Keratinocyte (primary cell): ENCODE measurements around the gene RNF141. TPM values are rescaled to one million over a fixed set of nuclear protein-coding genes. Genes with fewer than 3 reads are reported as not detected.

Source experiments
- DNase-seq: peaks from one replicate; pipeline ENCODE4 v3.0.0-alpha.2; 2011; ENCODE audit warnings: low read depth, missing footprints, low spot score
- FAIRE-seq: peaks from 2 replicates; lab custom pipeline; 2011; peaks lifted over from hg19 to GRCh38; lab: Jason Lieb, UNC
- H2AFZ ChIP-seq: 2 replicates; pipeline ENCODE4 v1.6.0; 2012; ENCODE audit warnings: low read length, control low read depth, inconsistent platforms; ENCODE audit not compliant: control insufficient read depth
- H3K27ac ChIP-seq: 2 replicates; pipeline ENCODE4 v1.5.1; 2011; ENCODE audit warnings: low read length; ENCODE audit not compliant: control insufficient read depth, insufficient read depth
- H3K27me3 ChIP-seq: 3 replicates; pipeline ENCODE4 v1.6.0; 2011; ENCODE audit warnings: low read length; ENCODE audit not compliant: control insufficient read depth, insufficient read depth; ENCODE audit errors: extremely low read depth
- H3K36me3 ChIP-seq, 2 experiments: 2 replicates in 1 of 2; 3 replicates in 1 of 2; pipeline ENCODE4 v1.5.1; 2011; ENCODE audit warnings: low read length in 2 of 2, mild to moderate bottlenecking in 1 of 2; ENCODE audit not compliant: control insufficient read depth in 2 of 2, insufficient read depth in 2 of 2; ENCODE audit errors: extremely low read depth in 1 of 2
- H3K4me1 ChIP-seq: 3 replicates; pipeline ENCODE4 v1.5.1; 2011; ENCODE audit warnings: low read length; ENCODE audit not compliant: control insufficient read depth, insufficient read depth; ENCODE audit errors: extremely low read depth
- H3K4me2 ChIP-seq: 3 replicates; pipeline ENCODE4 v1.6.0; 2011; ENCODE audit warnings: low read depth, low read length; ENCODE audit not compliant: control insufficient read depth, insufficient read depth; ENCODE audit errors: extremely low read depth
- H3K4me3 ChIP-seq, 3 experiments: fragments of 200-600 bp in 1 of 3; sonication (generic) in 1 of 3; 2 replicates in 2 of 3; 3 replicates in 1 of 3; pipeline ENCODE4 v1.5.1; 2011 to 2016; ENCODE audit warnings: low read length in 3 of 3, mild to moderate bottlenecking in 3 of 3, control low read depth in 2 of 3, inconsistent platforms in 1 of 3, low read depth in 1 of 3, mixed read lengths in 1 of 3, mixed run types in 1 of 3, moderate library complexity in 1 of 3; ENCODE audit not compliant: control insufficient read depth in 2 of 3, insufficient read depth in 2 of 3; ENCODE audit errors: extremely low read depth in 1 of 3
- H3K79me2 ChIP-seq: 2 replicates; pipeline ENCODE4 v1.6.0; 2012; ENCODE audit warnings: low read length; ENCODE audit not compliant: control insufficient read depth, insufficient read depth
- H3K9ac ChIP-seq: 3 replicates; pipeline ENCODE4 v1.6.0; 2011; ENCODE audit warnings: low read length; ENCODE audit not compliant: control insufficient read depth, insufficient read depth; ENCODE audit errors: extremely low read depth
- H3K9me1 ChIP-seq: 3 replicates; pipeline ENCODE4 v1.6.0; 2011; ENCODE audit warnings: low read length; ENCODE audit not compliant: control insufficient read depth, insufficient read depth; ENCODE audit errors: extremely low read depth
- H3K9me3 ChIP-seq: 2 replicates; pipeline ENCODE4 v1.5.1; 2012; ENCODE audit warnings: low read depth, low read length; ENCODE audit not compliant: control insufficient read depth
- H4K20me1 ChIP-seq: 3 replicates; pipeline ENCODE4 v1.6.0; 2011; ENCODE audit warnings: low read length; ENCODE audit not compliant: control insufficient read depth, insufficient read depth; ENCODE audit errors: extremely low read depth
- EZH2 ChIP-seq: IDR thresholded peaks from one replicate; pipeline ENCODE4 v1.6.1; 2012; ENCODE audit warnings: inconsistent platforms, mild to moderate bottlenecking, low read length, moderate library complexity
- dilution Hi-C: fragments of 300-500 bp; cut with MboI; formaldehyde crosslinking; loops from one replicate; pipeline ENCODE4 v1.7.0; 2020; ENCODE audit warnings: low sequenced_read_pairs; ENCODE audit not compliant: extremely low pct_ligation_motif_present
- polyA plus RNA-seq, 5 experiments: library from polyadenylated mRNA; depleted of rRNA in 3 of 5; stranded (reverse) in 3 of 5; stranded (forward) in 1 of 5; unstranded in 1 of 5; fragments of >200 nt; gene quantifications; 1 replicate in 1 of 5; 2 replicates in 3 of 5; 3 replicates in 1 of 5; pipeline versions ENCODE4 v1.2.1 to v1.2.3, GENCODE V29; 2011 to 2012; ENCODE audit warnings: missing spikeins in 2 of 5, low read depth in 1 of 5, low replicate concordance in 1 of 5
- TF ChIP-seq, protein P1 (sequence below), 3 experiments: IDR thresholded peaks in 1 of 3; conservative IDR thresholded peaks in 1 of 3; optimal IDR thresholded peaks in 1 of 3; 2 replicates in 2 of 3; 3 replicates in 1 of 3; pipeline versions ENCODE3 to v1.5.1; 2011; ENCODE audit warnings: low read length in 3 of 3, mild to moderate bottlenecking in 3 of 3, moderate library complexity in 2 of 3, control low read depth in 1 of 3, inconsistent platforms in 1 of 3; ENCODE audit not compliant: insufficient read depth in 2 of 3; ENCODE audit errors: extremely low read depth in 1 of 3

Gene RNF141
- polyA plus RNA-seq, 1 donor (not counting 4 experiments of a cell fraction or from before 2014, with no cell fraction given): 59.1 TPM

- H3K9ac ChIP-seq: peak overlapping the region; percentile 77
- H4K20me1 ChIP-seq: no peaks in the 10 kb centered on the region
- dilution Hi-C loops: no loop called here
- H3K79me2 ChIP-seq: no peaks in the 10 kb centered on the region
- H3K27ac ChIP-seq: peak overlapping the region; percentile 95
- H3K27me3 ChIP-seq: no peaks in the 10 kb centered on the region
- H3K4me3 ChIP-seq: peak overlapping the region in 1 of 3 experiments; percentile 23
- H3K9me3 ChIP-seq: no peaks in the 10 kb centered on the region
- peak; percentile 87 for DNase-seq
- TF ChIP-seq, protein P1, sequence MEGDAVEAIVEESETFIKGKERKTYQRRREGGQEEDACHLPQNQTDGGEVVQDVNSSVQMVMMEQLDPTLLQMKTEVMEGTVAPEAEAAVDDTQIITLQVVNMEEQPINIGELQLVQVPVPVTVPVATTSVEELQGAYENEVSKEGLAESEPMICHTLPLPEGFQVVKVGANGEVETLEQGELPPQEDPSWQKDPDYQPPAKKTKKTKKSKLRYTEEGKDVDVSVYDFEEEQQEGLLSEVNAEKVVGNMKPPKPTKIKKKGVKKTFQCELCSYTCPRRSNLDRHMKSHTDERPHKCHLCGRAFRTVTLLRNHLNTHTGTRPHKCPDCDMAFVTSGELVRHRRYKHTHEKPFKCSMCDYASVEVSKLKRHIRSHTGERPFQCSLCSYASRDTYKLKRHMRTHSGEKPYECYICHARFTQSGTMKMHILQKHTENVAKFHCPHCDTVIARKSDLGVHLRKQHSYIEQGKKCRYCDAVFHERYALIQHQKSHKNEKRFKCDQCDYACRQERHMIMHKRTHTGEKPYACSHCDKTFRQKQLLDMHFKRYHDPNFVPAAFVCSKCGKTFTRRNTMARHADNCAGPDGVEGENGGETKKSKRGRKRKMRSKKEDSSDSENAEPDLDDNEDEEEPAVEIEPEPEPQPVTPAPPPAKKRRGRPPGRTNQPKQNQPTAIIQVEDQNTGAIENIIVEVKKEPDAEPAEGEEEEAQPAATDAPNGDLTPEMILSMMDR (optimal IDR thresholded peaks at IDR 0.05 in 1 of 3, IDR thresholded peaks at IDR 0.05 in 1 of 3, conservative IDR thresholded peaks at IDR 0.05 in 1 of 3; ENCODE audit: extremely low read depth in 1 of 3, insufficient read depth in 2 of 3, low read length in 3 of 3): no peak
- no peak for TF ChIP-seq EZH2
- peaks cover 15 to 23% of the 10 kb centered on the region in 2 experiments for H3K36me3 ChIP-seq
- H2AFZ ChIP-seq: peak overlapping the region; percentile 17
- FAIRE-seq: peak; percentile 99
- peaks cover 34% of the 10 kb centered on the region for H3K4me1 ChIP-seq
- H3K9me1 ChIP-seq: no peaks in the 10 kb centered on the region
- peak overlapping the region; percentile 63 for H3K4me2 ChIP-seq
These were observed 51.9 kb downstream of the RNF141 start for GRCh38 chr11:10488934-10489691.

- no peaks in the 10 kb centered on the region for H4K20me1 ChIP-seq
- no peaks in the 10 kb centered on the region for H3K27me3 ChIP-seq
- FAIRE-seq (peak; percentile 98), DNase-seq (peak; percentile 98)
- H3K4me3 ChIP-seq: peak overlapping the region in 1 of 3 experiments; percentile 25
- peak overlapping the region; percentile 95 for H3K27ac ChIP-seq
- no peaks in the 10 kb centered on the region for H3K9me3 ChIP-seq
- H3K9ac ChIP-seq: peak overlapping the region; percentile 77
- dilution Hi-C loops: no loop called here
- H2AFZ ChIP-seq: no peak overlapping the region
- H3K79me2 ChIP-seq: no peaks in the 10 kb centered on the region
- peaks cover 34% of the 10 kb centered on the region for H3K4me1 ChIP-seq
- peaks cover 16 to 23% of the 10 kb centered on the region in 2 experiments for H3K36me3 ChIP-seq
- peak overlapping the region; percentile 63 for H3K4me2 ChIP-seq
- no peak for TF ChIP-seq EZH2
- TF ChIP-seq, protein P1 (optimal IDR thresholded peaks at IDR 0.05 in 1 of 3, IDR thresholded peaks at IDR 0.05 in 1 of 3, conservative IDR thresholded peaks at IDR 0.05 in 1 of 3; ENCODE audit: extremely low read depth in 1 of 3, insufficient read depth in 2 of 3, low read length in 3 of 3): peak in 2 of 3 experiments; percentile 8 to 18
- no peaks in the 10 kb centered on the region for H3K9me1 ChIP-seq
These were observed 52.7 kb downstream of the RNF141 start for GRCh38 chr11:10488121-10488933.
